Measurements from ENCODE around the gene P2RY1. TPM values are rescaled to one million over a fixed set of nuclear protein-coding genes. Genes with fewer than 3 reads are reported as not detected.

P2RY1 gene
- total RNA-seq, 1 donor = 0.36 TPM

DNA sequence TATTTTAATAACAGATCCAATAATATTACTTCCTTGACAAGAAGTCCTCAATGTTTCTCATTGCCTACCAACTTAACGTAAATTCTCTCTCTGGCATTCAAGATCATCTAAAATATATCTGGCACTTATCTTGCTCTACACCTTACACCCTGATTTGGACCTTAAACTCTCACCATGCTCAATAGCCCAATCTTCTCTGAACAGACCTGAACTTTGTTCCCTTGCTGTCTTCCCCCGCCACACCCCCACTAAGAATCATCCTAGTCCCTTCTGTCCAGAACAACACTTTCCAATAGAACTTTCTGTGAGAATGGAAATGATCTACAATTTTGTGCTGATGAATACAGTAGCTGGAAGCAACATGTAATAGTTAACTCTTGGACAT lies 44.9 kb downstream of the P2RY1 start:
- Histone ChIP-seq H3K79me2 (ENCODE audit: insufficient read depth, low read length) (no peaks in the 10 kb centered on the region), H4K20me1 (ENCODE audit: insufficient read depth, low read length) (no peaks in the 10 kb centered on the region), H3K9me3 (ENCODE audit: low read depth, low read length) (no peaks in the 10 kb centered on the region), H3K4me2 (ENCODE audit: insufficient read depth, low read length) (no peak overlapping the region), H3K4me3 (ENCODE audit: insufficient read depth, low read length) (no peak overlapping the region), H2AFZ (ENCODE audit: low read length) (no peak overlapping the region), H3K27ac (ENCODE audit: low read depth, low read length) (no peak overlapping the region), H3K27me3 (ENCODE audit: insufficient read depth, low read length) (no peaks in the 10 kb centered on the region), H3K36me3 (ENCODE audit: insufficient read depth, low read length) (no peaks in the 10 kb centered on the region), H3K4me1 (ENCODE audit: insufficient read depth, low read length) (no peaks in the 10 kb centered on the region)
- TF ChIP-seq CTCF (IDR thresholded peaks at IDR 0.05; ENCODE audit: extremely low read depth, low read depth, low read length) = no peak
- DNase-seq (ENCODE audit: insufficient read length, low spot score, missing footprints) = no peak

GRCh38 chr3:152885076-152885475 lies 50.1 kb downstream of the P2RY1 start:
- DNase-seq (ENCODE audit: insufficient read length, low spot score, missing footprints) = no peak
- Histone ChIP-seq H4K20me1 (ENCODE audit: insufficient read depth, low read length) (no peaks in the 10 kb centered on the region), H3K4me3 (ENCODE audit: insufficient read depth, low read length) (no peak overlapping the region), H3K4me2 (ENCODE audit: insufficient read depth, low read length) (no peak overlapping the region), H3K27ac (ENCODE audit: low read depth, low read length) (no peak overlapping the region), H3K4me1 (ENCODE audit: insufficient read depth, low read length) (no peaks in the 10 kb centered on the region), H3K79me2 (ENCODE audit: insufficient read depth, low read length) (no peaks in the 10 kb centered on the region), H3K36me3 (ENCODE audit: insufficient read depth, low read length) (no peaks in the 10 kb centered on the region), H3K27me3 (ENCODE audit: insufficient read depth, low read length) (no peaks in the 10 kb centered on the region), H2AFZ (ENCODE audit: low read length) (no peak overlapping the region), H3K9me3 (ENCODE audit: low read depth, low read length) (no peaks in the 10 kb centered on the region)
- no peak for TF ChIP-seq CTCF (IDR thresholded peaks at IDR 0.05; ENCODE audit: extremely low read depth, low read depth, low read length)

Small RNAs within 50 kb of the gene (small RNA-seq; reads per million reads assigned to genes)
- gene ATP5MGP5 = not detected

Data from osteoblast (primary cell).